Umbilical cord (tissue), 2 donors: Measurements from ENCODE around the gene GDPD1. TPM values are rescaled to one million over a fixed set of nuclear protein-coding genes. Genes with fewer than 3 reads are reported as not detected.
A peak's percentile ranks its signal among the peaks of the same experiment; 100 is the strongest.
"Not testable (repeated sequence)": the region's sequence is repeated elsewhere in the genome, so short reads cannot be mapped to it uniquely, and the experiment has no call there.

Experiments
- DNase-seq: peaks from one replicate; pipeline ENCODE4 v3.0.0-alpha.2; 2015; ENCODE audit warnings: low spot score
- total RNA-seq: library from RNA; depleted of rRNA; stranded (reverse); fragments of >200 nt; gene quantifications from one replicate; pipeline ENCODE4 v1.2.3, GENCODE V29; 2014; ENCODE audit warnings: low replicate concordance; ENCODE audit not compliant: insufficient read depth

Gene GDPD1
- total RNA-seq, 1 donor from 2014 or later, result not detected

- DNase-seq, result no peak
These were observed 23.8 kb downstream of the GDPD1 start for GRCh38 chr17:59244081-59244480.

GRCh38 chr17:59254742-59255141, 34.4 kb downstream of the GDPD1 start:
- no peak for DNase-seq

- no peak for DNase-seq
These were observed 36.8 kb downstream of the GDPD1 start for GRCh38 chr17:59257101-59257500.

GRCh38 chr17:59260722-59261121, 40.4 kb downstream of the GDPD1 start:
- no peak for DNase-seq

GRCh38 chr17:59266745-59267144, 46.4 kb downstream of the GDPD1 start:
- no peak for DNase-seq

GRCh38 chr17:59267776-59268175, 47.5 kb downstream of the GDPD1 start:
- DNase-seq, result no peak

- no peak for DNase-seq
These were observed 55.3 kb downstream of the GDPD1 start for GRCh38 chr17:59275618-59276017.

GRCh38 chr17:59277031-59277430, 56.7 kb downstream of the GDPD1 start:
- DNase-seq, result peak; percentile 14

GRCh38 chr17:59278406-59278805, 58.1 kb downstream of the GDPD1 start:
- no peak for DNase-seq

GRCh38 chr17:59284317-59284716, 64.0 kb downstream of the GDPD1 start:
- DNase-seq, result no peak

GRCh38 chr17:59287452-59287851, 67.1 kb downstream of the GDPD1 start:
- no peak for DNase-seq

- DNase-seq, result no peak
These were observed 67.6 kb downstream of the GDPD1 start for GRCh38 chr17:59287891-59288290.

GRCh38 chr17:59289981-59290301, 69.6 kb downstream of the GDPD1 start:
- no peak for DNase-seq

- not testable (repeated sequence) for DNase-seq
These were observed 70.1 kb downstream of the GDPD1 start for GRCh38 chr17:59290302-59290998.

GRCh38 chr17:59292174-59292523, 71.8 kb downstream of the GDPD1 start:
- no peak for DNase-seq

GRCh38 chr17:59296190-59296589, 75.9 kb downstream of the GDPD1 start:
- no peak for DNase-seq

- no peak for DNase-seq
These were observed 78.2 kb downstream of the GDPD1 start for GRCh38 chr17:59298521-59298920.

GRCh38 chr17:59299400-59300092, 79.2 kb downstream of the GDPD1 start:
- DNase-seq, result no peak

- no peak for DNase-seq
These were observed 80.6 kb downstream of the GDPD1 start for GRCh38 chr17:59300941-59301340.

- no peak for DNase-seq
These were observed 84.5 kb downstream of the GDPD1 start for GRCh38 chr17:59304811-59305210.

GRCh38 chr17:59310263-59310920, 90.1 kb downstream of the GDPD1 start:
- DNase-seq, result no peak

GRCh38 chr17:59311051-59311468, 90.7 kb downstream of the GDPD1 start:
- peak; percentile 69 for DNase-seq

- not testable (repeated sequence) for DNase-seq
These were observed 91.2 kb downstream of the GDPD1 start for GRCh38 chr17:59311521-59311920.
